Measurements from ENCODE around the gene PRICKLE4.

Gene PRICKLE4

GRCh38 chr6:41732591-41733359 is 47.8 kb upstream of the PRICKLE4 start:
- ATAC-seq: no peak
- TF ChIP-seq GLIS3 (CRISPR knock-in tag; IDR thresholded peaks at IDR 0.05) (no peak), ZFP30 (CRISPR knock-in tag; IDR thresholded peaks at IDR 0.05) (no peak), OSR1 (CRISPR knock-in tag; IDR thresholded peaks at IDR 0.05) (no peak), ZC3H10 (CRISPR knock-in tag; IDR thresholded peaks at IDR 0.05) (no peak), PPARA (CRISPR knock-in tag; IDR thresholded peaks at IDR 0.05; ENCODE audit: borderline replicate concordance) (no peak), PATZ1 (CRISPR knock-in tag; IDR thresholded peaks at IDR 0.05; ENCODE audit: borderline replicate concordance) (no peak)
- TF ChIP-seq, protein P1, sequence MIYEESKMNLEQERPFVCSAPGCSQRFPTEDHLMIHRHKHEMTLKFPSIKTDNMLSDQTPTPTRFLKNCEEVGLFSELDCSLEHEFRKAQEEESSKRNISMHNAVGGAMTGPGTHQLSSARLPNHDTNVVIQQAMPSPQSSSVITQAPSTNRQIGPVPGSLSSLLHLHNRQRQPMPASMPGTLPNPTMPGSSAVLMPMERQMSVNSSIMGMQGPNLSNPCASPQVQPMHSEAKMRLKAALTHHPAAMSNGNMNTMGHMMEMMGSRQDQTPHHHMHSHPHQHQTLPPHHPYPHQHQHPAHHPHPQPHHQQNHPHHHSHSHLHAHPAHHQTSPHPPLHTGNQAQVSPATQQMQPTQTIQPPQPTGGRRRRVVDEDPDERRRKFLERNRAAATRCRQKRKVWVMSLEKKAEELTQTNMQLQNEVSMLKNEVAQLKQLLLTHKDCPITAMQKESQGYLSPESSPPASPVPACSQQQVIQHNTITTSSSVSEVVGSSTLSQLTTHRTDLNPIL (CRISPR knock-in tag; IDR thresholded peaks at IDR 0.05; ENCODE audit: low read depth): no peak
- TF ChIP-seq, protein P2, sequence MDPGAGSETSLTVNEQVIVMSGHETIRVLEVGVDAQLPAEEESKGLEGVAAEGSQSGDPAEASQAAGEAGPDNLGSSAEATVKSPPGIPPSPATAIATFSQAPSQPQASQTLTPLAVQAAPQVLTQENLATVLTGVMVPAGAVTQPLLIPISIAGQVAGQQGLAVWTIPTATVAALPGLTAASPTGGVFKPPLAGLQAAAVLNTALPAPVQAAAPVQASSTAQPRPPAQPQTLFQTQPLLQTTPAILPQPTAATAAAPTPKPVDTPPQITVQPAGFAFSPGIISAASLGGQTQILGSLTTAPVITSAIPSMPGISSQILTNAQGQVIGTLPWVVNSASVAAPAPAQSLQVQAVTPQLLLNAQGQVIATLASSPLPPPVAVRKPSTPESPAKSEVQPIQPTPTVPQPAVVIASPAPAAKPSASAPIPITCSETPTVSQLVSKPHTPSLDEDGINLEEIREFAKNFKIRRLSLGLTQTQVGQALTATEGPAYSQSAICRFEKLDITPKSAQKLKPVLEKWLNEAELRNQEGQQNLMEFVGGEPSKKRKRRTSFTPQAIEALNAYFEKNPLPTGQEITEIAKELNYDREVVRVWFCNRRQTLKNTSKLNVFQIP (CRISPR knock-in tag; IDR thresholded peaks at IDR 0.05; ENCODE audit: borderline replicate concordance, low read depth): no peak

GRCh38 chr6:41733360-41733706 is 47.2 kb upstream of the PRICKLE4 start:
- TF ChIP-seq ISL1 (CRISPR knock-in tag; IDR thresholded peaks at IDR 0.05) (no peak), ZC3H10 (CRISPR knock-in tag; IDR thresholded peaks at IDR 0.05) (no peak), ZNF8 (CRISPR knock-in tag; IDR thresholded peaks at IDR 0.05) (no peak), ZFP30 (CRISPR knock-in tag; IDR thresholded peaks at IDR 0.05) (no peak), ZNF70 (CRISPR knock-in tag; IDR thresholded peaks at IDR 0.05) (no peak), BACH2 (CRISPR knock-in tag; IDR thresholded peaks at IDR 0.05; ENCODE audit: borderline replicate concordance) (no peak), TCF4 (CRISPR knock-in tag; IDR thresholded peaks at IDR 0.05; ENCODE audit: borderline replicate concordance) (no peak), RARB (CRISPR knock-in tag; IDR thresholded peaks at IDR 0.05) (no peak), ARNTL (CRISPR knock-in tag; IDR thresholded peaks at IDR 0.05; ENCODE audit: borderline replicate concordance, low read depth) (no peak), ZNF565 (CRISPR knock-in tag; conservative IDR thresholded peaks at IDR 0.05; ENCODE audit: low read depth) (no peak), OSR1 (CRISPR knock-in tag; IDR thresholded peaks at IDR 0.05) (no peak), TOX (CRISPR knock-in tag; IDR thresholded peaks at IDR 0.05; ENCODE audit: borderline replicate concordance) (no peak), ESRRG (CRISPR knock-in tag; IDR thresholded peaks at IDR 0.05) (no peak), TSHZ2 (CRISPR knock-in tag; IDR thresholded peaks at IDR 0.05) (no peak), SNAI2 (CRISPR knock-in tag; IDR thresholded peaks at IDR 0.05) (no peak), ZFP3 (CRISPR knock-in tag; IDR thresholded peaks at IDR 0.05) (no peak)
- TF ChIP-seq, protein P3, sequence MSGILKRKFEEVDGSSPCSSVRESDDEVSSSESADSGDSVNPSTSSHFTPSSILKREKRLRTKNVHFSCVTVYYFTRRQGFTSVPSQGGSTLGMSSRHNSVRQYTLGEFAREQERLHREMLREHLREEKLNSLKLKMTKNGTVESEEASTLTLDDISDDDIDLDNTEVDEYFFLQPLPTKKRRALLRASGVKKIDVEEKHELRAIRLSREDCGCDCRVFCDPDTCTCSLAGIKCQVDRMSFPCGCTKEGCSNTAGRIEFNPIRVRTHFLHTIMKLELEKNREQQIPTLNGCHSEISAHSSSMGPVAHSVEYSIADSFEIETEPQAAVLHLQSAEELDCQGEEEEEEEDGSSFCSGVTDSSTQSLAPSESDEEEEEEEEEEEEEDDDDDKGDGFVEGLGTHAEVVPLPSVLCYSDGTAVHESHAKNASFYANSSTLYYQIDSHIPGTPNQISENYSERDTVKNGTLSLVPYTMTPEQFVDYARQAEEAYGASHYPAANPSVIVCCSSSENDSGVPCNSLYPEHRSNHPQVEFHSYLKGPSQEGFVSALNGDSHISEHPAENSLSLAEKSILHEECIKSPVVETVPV (CRISPR knock-in tag; IDR thresholded peaks at IDR 0.05): no peak
- ATAC-seq: no peak
